Muscle layer of colon (tissue), 2 donors: ENCODE measurements around the gene CBFA2T2.

ENCODE experiments used
- H3K27ac ChIP-seq: one replicate; pipeline ENCODE4 v1.7.0; 2013; ENCODE audit warnings: low read depth, mild to moderate bottlenecking, low read length, moderate library complexity
- H3K27me3 ChIP-seq, 2 donors: one replicate each; pipeline ENCODE4 v1.7.0; 2013; ENCODE audit warnings: low read length in 2 of 2, mild to moderate bottlenecking in 2 of 2; ENCODE audit not compliant: insufficient read depth in 2 of 2, control insufficient read depth in 1 of 2
- H3K36me3 ChIP-seq: one replicate; pipeline ENCODE4 v1.7.0; 2013; ENCODE audit warnings: mild to moderate bottlenecking, low read length; ENCODE audit not compliant: insufficient read depth
- H3K4me1 ChIP-seq: one replicate; pipeline ENCODE4 v1.7.0; 2013; ENCODE audit warnings: mild to moderate bottlenecking, low read length; ENCODE audit not compliant: insufficient read depth
- H3K4me3 ChIP-seq, 2 donors: one replicate each; pipeline ENCODE4 v1.7.0; 2013; ENCODE audit warnings: low read length in 2 of 2, low read depth in 1 of 2, mild to moderate bottlenecking in 1 of 2, moderate library complexity in 1 of 2
- H3K9ac ChIP-seq: one replicate; pipeline ENCODE4 v1.7.0; 2013; ENCODE audit warnings: low read length
- H3K9me3 ChIP-seq: one replicate; pipeline ENCODE4 v1.7.0; 2013; ENCODE audit warnings: mild to moderate bottlenecking, low read length
- donor health status: abdominal sarcoma.
- donor health status: Adenocarcinoma of cecum.

Gene CBFA2T2

GRCh38 chr20:33674294-33675135 lies 184.6 kb downstream of the CBFA2T2 start, which contains the start of gene NECAB3:
TSS of gene NECAB3 (minus strand) at chr20:33674428. CDS start at chr20:33674352, 76 bp downstream.
- Histone ChIP-seq H3K36me3 (peaks cover 14% of the 10 kb centered on the region), H3K27ac (peak within 1 kb of the TSS; percentile 98), H3K4me1 (peaks cover 30% of the 10 kb centered on the region), H3K9me3 (no peaks in the 10 kb centered on the region), H3K4me3 (peak within 1 kb of the TSS; percentile 79 to 91), H3K9ac (peak within 1 kb of the TSS; percentile 84), H3K27me3 (no peaks in the 10 kb centered on the region)

DNA sequence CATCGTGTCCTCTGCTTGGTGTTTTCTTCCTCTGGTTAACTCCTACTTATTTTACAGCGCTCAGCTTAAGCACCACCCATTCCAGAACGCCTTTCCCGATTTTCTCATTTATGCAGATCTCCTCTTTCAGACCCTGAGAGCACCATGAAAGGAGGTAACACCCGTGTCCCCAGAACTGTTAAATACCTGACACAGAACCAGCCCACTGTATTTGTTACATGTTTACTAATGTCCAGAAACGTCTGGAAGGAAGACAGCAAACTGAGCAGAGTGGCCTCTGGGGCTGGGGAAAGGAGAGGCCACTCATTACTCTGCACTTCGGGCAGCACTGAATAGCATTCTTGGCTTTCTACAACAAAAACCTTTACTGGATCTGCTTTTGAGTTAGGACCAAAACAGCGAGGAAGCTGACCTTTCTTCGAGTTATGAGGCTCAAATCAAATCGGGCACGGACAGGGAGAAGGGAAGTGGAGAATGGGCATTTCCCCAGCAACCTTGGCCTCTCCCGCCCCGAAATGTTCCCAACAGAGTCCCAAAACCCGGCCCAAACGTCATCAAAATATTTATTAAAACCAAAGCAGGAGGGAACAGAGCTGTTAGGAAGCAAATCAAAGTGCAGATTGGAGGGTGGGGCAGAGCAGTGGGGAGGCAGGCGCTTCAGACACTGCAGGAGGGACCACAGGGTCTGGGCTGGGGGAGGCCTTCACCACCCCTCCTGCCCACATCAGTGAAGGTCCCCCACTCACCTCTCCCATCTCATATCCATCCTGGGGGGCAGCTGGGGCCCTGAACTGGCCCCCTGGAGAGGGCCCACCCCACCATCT lies 185.5 kb downstream of the CBFA2T2 start:
- no peaks in the 10 kb centered on the region for H3K27me3 ChIP-seq
- H3K9me3 ChIP-seq, result no peaks in the 10 kb centered on the region
- peak overlapping the region; percentile 98 for H3K27ac ChIP-seq
- H3K36me3 ChIP-seq, result peaks cover 9% of the 10 kb centered on the region
- peak overlapping the region; percentile 73 for H3K9ac ChIP-seq
- H3K4me3 ChIP-seq, result peak overlapping the region; percentile 33 to 60
- peaks cover 30% of the 10 kb centered on the region for H3K4me1 ChIP-seq

GRCh38 chr20:33676121-33676520 lies 186.2 kb downstream of the CBFA2T2 start:
- Histone ChIP-seq H3K27me3 (no peaks in the 10 kb centered on the region), H3K36me3 (peaks cover 4% of the 10 kb centered on the region), H3K9me3 (no peaks in the 10 kb centered on the region), H3K4me3 (no peak overlapping the region), H3K4me1 (peaks cover 30% of the 10 kb centered on the region), H3K9ac (peak overlapping the region; percentile 73), H3K27ac (peak overlapping the region; percentile 98)

DNA sequence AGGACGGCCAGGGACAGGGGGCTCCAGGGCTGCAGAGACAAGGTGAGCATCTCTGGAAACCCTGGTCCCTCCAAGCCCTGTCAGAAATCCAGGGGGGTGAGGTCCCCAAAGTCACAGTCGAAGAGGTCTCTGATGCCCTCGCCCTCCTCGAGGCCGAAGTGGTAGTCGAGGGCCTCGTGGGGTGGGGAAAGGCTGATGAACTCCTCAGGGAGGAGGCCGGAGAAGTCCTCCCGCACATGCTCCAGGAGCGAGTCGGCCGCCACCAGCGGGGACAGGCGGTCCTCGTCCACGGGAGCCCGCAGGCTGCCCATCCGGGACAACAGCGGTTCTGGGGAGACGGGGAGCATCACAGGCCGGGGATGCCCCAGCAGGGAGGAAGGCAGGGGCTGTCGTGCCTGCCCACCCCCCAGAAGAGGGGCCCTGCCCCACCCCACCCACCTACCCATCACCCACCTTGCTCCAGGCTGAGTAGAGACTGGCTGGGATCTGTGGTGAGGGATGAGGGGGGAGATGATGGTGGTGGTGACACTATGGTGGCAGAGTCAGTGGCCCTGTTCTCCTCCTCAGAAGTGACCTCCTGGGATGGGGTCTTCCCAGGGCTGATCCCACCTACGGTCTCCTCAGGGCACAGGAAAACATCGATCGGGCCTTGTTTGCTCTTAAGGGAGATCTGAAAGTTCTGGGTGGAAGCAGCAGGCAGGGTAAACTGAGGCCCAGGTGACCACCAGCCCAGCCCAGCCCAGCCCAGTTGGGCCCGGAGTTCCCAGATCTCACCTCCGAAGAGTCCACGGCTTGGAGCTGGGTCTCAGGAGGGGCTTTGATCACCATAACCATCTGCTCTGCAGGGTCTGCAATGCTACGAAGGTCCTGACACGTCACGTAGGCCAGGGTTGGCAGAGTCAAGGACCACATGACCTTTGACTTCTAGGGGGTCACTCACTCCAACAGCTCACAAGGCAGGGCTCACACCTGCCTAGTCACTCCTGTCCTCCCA lies 187.1 kb downstream of the CBFA2T2 start:
- H3K9me3 ChIP-seq, result no peaks in the 10 kb centered on the region
- no peak overlapping the region for H3K9ac ChIP-seq
- H3K4me3 ChIP-seq, result no peak overlapping the region
- peak overlapping the region; percentile 98 for H3K27ac ChIP-seq
- H3K36me3 ChIP-seq, result no peaks in the 10 kb centered on the region
- H3K27me3 ChIP-seq, result no peaks in the 10 kb centered on the region
- H3K4me1 ChIP-seq, result peaks cover 30% of the 10 kb centered on the region

GRCh38 chr20:33677991-33678702 lies 188.3 kb downstream of the CBFA2T2 start:
- H3K9ac ChIP-seq, result no peak overlapping the region
- no peak overlapping the region for H3K4me3 ChIP-seq
- peaks cover 23% of the 10 kb centered on the region for H3K4me1 ChIP-seq
- H3K36me3 ChIP-seq, result no peaks in the 10 kb centered on the region
- no peak overlapping the region for H3K27ac ChIP-seq
- H3K27me3 ChIP-seq, result no peaks in the 10 kb centered on the region
- no peaks in the 10 kb centered on the region for H3K9me3 ChIP-seq

DNA sequence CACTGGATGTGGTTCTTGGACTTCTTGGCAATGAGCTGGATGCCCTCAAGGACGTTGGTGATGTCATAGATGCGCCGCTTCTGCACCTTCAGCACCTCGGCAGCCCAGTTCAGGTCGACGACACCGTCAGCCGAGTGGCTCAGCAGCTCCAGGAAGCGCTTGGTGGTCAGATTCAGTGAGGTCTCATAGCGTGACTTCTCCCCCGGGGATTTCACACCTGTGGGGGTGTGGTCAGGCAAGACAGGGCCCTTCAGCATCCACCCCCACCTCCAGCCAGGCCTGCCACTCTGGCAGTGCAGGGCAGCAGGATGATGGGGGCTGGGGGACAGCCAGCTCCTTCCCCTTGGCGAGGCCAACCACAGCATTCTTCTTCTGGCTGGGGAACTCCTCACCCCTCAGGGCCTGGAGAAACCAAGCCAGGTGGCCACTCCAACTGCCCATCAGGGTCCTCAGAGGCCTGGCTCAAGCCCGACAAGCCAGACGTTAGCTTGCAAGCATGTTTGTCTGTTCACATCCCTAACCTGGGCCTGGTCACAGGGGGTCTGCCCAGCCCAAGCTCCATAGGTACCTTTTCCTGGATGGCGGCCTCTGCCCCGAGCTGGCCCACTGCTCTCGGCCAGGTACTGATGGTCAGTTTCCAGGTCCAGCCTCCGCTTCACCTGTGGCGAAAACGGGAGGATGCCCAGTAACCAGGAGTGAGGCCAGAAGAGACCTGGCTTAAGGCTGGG lies 190.0 kb downstream of the CBFA2T2 start:
- Histone ChIP-seq H3K36me3 (no peaks in the 10 kb centered on the region), H3K27me3 (no peaks in the 10 kb centered on the region), H3K4me3 (no peak overlapping the region), H3K4me1 (peaks cover 14% of the 10 kb centered on the region), H3K9ac (no peak overlapping the region), H3K9me3 (no peaks in the 10 kb centered on the region), H3K27ac (no peak overlapping the region)

- no peak overlapping the region for H3K4me3 ChIP-seq
- no peaks in the 10 kb centered on the region for H3K9me3 ChIP-seq
- H3K4me1 ChIP-seq, result peaks cover 13% of the 10 kb centered on the region
- H3K27ac ChIP-seq, result no peak overlapping the region
- H3K27me3 ChIP-seq, result no peaks in the 10 kb centered on the region
- H3K36me3 ChIP-seq, result no peaks in the 10 kb centered on the region
- H3K9ac ChIP-seq, result no peak overlapping the region
These were observed 190.8 kb downstream of the CBFA2T2 start for GRCh38 chr20:33680686-33681085.

DNA sequence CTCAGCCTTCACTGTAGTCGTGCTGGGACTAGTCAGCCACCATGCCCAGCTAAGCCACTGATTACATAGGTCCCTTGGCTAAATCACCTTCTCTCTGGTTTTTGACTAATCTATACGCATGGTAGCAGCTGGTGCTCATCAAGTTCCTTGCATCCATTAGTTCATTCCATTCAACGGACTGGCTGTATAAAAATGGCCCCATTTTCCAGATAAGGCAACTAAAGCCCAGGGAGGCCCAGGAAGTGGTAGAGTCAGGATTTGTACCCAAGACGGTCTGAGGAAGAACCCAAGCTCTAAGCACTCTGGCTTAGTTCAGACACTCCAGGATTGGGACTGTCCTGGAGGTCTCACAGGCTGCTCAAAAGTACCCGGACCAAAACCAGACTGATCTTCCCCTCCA lies 191.4 kb downstream of the CBFA2T2 start:
- H3K9me3 ChIP-seq, result no peaks in the 10 kb centered on the region
- no peak overlapping the region for H3K27ac ChIP-seq
- H3K4me1 ChIP-seq, result peaks cover 7% of the 10 kb centered on the region
- H3K4me3 ChIP-seq, result no peak overlapping the region
- no peaks in the 10 kb centered on the region for H3K27me3 ChIP-seq
- no peaks in the 10 kb centered on the region for H3K36me3 ChIP-seq
- no peak overlapping the region for H3K9ac ChIP-seq

DNA sequence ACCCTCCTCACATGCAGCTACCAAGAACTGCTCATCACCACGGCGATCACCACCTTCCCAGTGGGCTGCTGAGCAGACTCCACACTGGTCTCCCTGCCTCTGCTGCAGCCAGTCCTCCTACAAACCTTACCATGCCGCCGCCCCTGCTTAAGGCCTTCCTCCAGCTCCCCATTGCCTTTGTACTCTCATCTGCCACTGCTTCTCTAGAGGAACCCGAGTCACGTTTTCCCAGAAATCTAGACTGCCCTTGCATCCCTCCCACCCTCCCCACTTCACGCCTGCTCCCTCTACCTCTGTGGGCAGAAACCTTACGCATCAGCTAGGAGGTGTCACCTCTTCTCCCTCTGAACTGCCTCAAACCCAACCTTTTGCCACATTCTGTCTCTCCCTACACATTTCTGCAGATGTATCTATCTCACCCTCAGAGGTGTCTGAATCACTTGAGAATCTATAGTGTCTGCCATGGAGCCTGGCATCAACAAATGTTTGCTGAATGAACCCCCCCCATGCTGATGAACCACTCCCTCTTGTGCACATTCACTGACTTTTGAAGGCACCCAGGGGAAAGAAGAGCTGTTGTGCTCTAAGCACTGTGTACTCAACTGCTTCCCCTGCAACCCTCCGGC lies 191.9 kb downstream of the CBFA2T2 start:
- H3K27ac ChIP-seq, result no peak overlapping the region
- H3K36me3 ChIP-seq, result no peaks in the 10 kb centered on the region
- no peak overlapping the region for H3K9ac ChIP-seq
- peaks cover 9% of the 10 kb centered on the region for H3K4me1 ChIP-seq
- no peak overlapping the region for H3K4me3 ChIP-seq
- H3K27me3 ChIP-seq, result no peaks in the 10 kb centered on the region
- no peaks in the 10 kb centered on the region for H3K9me3 ChIP-seq
